Esophagus muscularis mucosa (tissue), 4 donors: Measurements from ENCODE around the gene SCGB3A1. TPM values are rescaled to one million over a fixed set of nuclear protein-coding genes. Genes with fewer than 3 reads are reported as not detected.

Experiments
- DNase-seq: peaks from one replicate; pipeline ENCODE4 v3.0.0-alpha.2; 2017; ENCODE audit errors: extremely low spot score
- H3K27ac ChIP-seq, 4 donors: fragments of 200-600 bp; sonication (generic); replicated peaks in 1 of 4; 1 replicate in 3 of 4; 2 replicates in 1 of 4; pipeline ENCODE4 v1.5.1; 2016 to 2019; ENCODE audit warnings: mild to moderate bottlenecking in 1 of 4
- H3K27me3 ChIP-seq, 4 donors: fragments of 200-600 bp; sonication (generic); one replicate each; pipeline versions ENCODE4 v1.5.1 to v1.6.0; 2016 to 2019
- H3K36me3 ChIP-seq, 4 donors: fragments of 200-600 bp; sonication (generic); one replicate each; pipeline ENCODE4 v1.5.1; 2016 to 2019
- H3K4me1 ChIP-seq, 4 donors: fragments of 200-600 bp; sonication (generic); one replicate each; pipeline ENCODE4 v1.5.1; 2016 to 2019
- H3K4me3 ChIP-seq, 4 donors: fragments of 200-600 bp; sonication (generic); 1 replicate in 2 of 4; 2 replicates in 2 of 4; pipeline ENCODE4 v1.5.1; 2016 to 2019; ENCODE audit warnings: mild to moderate bottlenecking in 4 of 4, moderate library complexity in 1 of 4
- H3K9me3 ChIP-seq, 4 donors: fragments of 200-600 bp; sonication (generic); 1 replicate in 3 of 4; 2 replicates in 1 of 4; pipeline ENCODE4 v1.5.1; 2016 to 2019
- CTCF ChIP-seq, 3 experiments: fragments of 200-600 bp in 2 of 3; fragments of 450-650 bp in 1 of 3; sonication (generic) in 2 of 3; IDR thresholded peaks; one replicate each; pipeline ENCODE4 v1.5.1; 2017 to 2019; ENCODE audit warnings: antibody characterized with exemption in 3 of 3, mild to moderate bottlenecking in 2 of 3, moderate library complexity in 1 of 3
- EP300 ChIP-seq: sonication (generic); formaldehyde crosslinking; IDR thresholded peaks from one replicate; pipeline ENCODE4 v1.6.1; 2017; ENCODE audit warnings: antibody characterized with exemption
- POLR2A ChIP-seq: fragments of 450-650 bp; IDR thresholded peaks from one replicate; pipeline ENCODE4 v1.6.1; 2017; ENCODE audit warnings: antibody characterized with exemption, moderate library complexity, mild to moderate bottlenecking, low read depth
- POLR2AphosphoS5 ChIP-seq, 2 donors: sonication (generic); formaldehyde crosslinking; IDR thresholded peaks; one replicate each; pipeline ENCODE4 v1.6.1; 2017; ENCODE audit warnings: antibody characterized with exemption in 2 of 2
- WGBS: methylation state at CpG from one replicate; pipeline ENCODE4 v1.1.5; 2018; 5-methylcytosine and 5-hydroxymethylcytosine counted together
- intact Hi-C: fragments of 100-400 bp; cut with DNase I; formaldehyde crosslinking; loops from one replicate; pipeline ENCODE4 v1.15.1; 2023
- total RNA-seq, 4 donors: library from RNA; depleted of rRNA; stranded (reverse); fragments of >200 nt; gene quantifications; one replicate each; pipeline versions ENCODE4 v1.1.0 to v1.2.1, GENCODE V29; 2016

Gene SCGB3A1
- total RNA-seq, 4 donors from 2014 or later, result 1.9 to 2.4 TPM; not detected in 2

GRCh38 chr5:180586870-180587269, 4.4 kb downstream of the SCGB3A1 start:
- H3K27me3 ChIP-seq, result peaks cover 0 to 43% (median 17%) of the 10 kb centered on the region in 4 donors
- no peak overlapping the region for H3K4me3 ChIP-seq
- no peak overlapping the region for H3K27ac ChIP-seq
- intact Hi-C loops, result no loop called here
- DNase-seq, result no peak
- 98% methylated on average over 10 of the region's 10 CpGs for WGBS
- TF ChIP-seq EP300 (no peak), POLR2AphosphoS5 (IDR thresholded peaks at IDR 0.05) (no peak), POLR2A (no peak), CTCF (IDR thresholded peaks at IDR 0.05) (no peak)
- peaks cover 0 to 10% (median 8%) of the 10 kb centered on the region in 4 donors for H3K9me3 ChIP-seq
- no peaks in the 10 kb centered on the region for H3K36me3 ChIP-seq
- H3K4me1 ChIP-seq, result peaks cover 15 to 21% (median 19%) of the 10 kb centered on the region in 4 donors

GRCh38 chr5:180586204-180586603, 5.1 kb downstream of the SCGB3A1 start:
- no peak overlapping the region for H3K27ac ChIP-seq
- H3K4me1 ChIP-seq, result peaks cover 10 to 15% (median 13%) of the 10 kb centered on the region in 4 donors
- H3K36me3 ChIP-seq, result no peaks in the 10 kb centered on the region
- no peak for DNase-seq
- TF ChIP-seq POLR2AphosphoS5 (IDR thresholded peaks at IDR 0.05) (no peak), CTCF (IDR thresholded peaks at IDR 0.05) (no peak), EP300 (no peak), POLR2A (no peak)
- H3K4me3 ChIP-seq, result no peak overlapping the region
- 94% methylated on average over 3 of the region's 3 CpGs for WGBS
- peaks cover 0 to 36% (median 13%) of the 10 kb centered on the region in 4 donors for H3K27me3 ChIP-seq
- intact Hi-C loops, result no loop called here
- H3K9me3 ChIP-seq, result peaks cover 0 to 10% (median 8%) of the 10 kb centered on the region in 4 donors

GRCh38 chr5:180583738-180584137, 7.6 kb downstream of the SCGB3A1 start:
- peaks cover 0 to 10% (median 8%) of the 10 kb centered on the region in 4 donors for H3K9me3 ChIP-seq
- H3K4me3 ChIP-seq, result no peak overlapping the region
- intact Hi-C loops, result no loop called here
- no peaks in the 10 kb centered on the region for H3K36me3 ChIP-seq
- no peaks in the 10 kb centered on the region for H3K4me1 ChIP-seq
- TF ChIP-seq EP300 (no peak), POLR2AphosphoS5 (IDR thresholded peaks at IDR 0.05) (no peak), CTCF (IDR thresholded peaks at IDR 0.05) (no peak), POLR2A (no peak)
- peaks cover 0 to 11% (median 0%) of the 10 kb centered on the region in 4 donors for H3K27me3 ChIP-seq
- no peak for DNase-seq
- 73% methylated on average over 2 of the region's 2 CpGs for WGBS
- H3K27ac ChIP-seq, result no peak overlapping the region

GRCh38 chr5:180580681-180581080, 10.6 kb downstream of the SCGB3A1 start:
- intact Hi-C loops, result no loop called here
- no peaks in the 10 kb centered on the region for H3K27me3 ChIP-seq
- 84% methylated on average over 6 of the region's 6 CpGs for WGBS

More at GRCh38 chr5:180580681-180581080, 10.6 kb downstream of the SCGB3A1 start:
- no peak overlapping the region for H3K4me3 ChIP-seq
- no peak overlapping the region for H3K27ac ChIP-seq
- TF ChIP-seq CTCF (IDR thresholded peaks at IDR 0.05) (no peak), POLR2A (no peak), EP300 (no peak), POLR2AphosphoS5 (IDR thresholded peaks at IDR 0.05) (no peak)
- DNase-seq, result no peak
- peaks cover 4 to 23% (median 8%) of the 10 kb centered on the region in 4 donors for H3K36me3 ChIP-seq
- H3K9me3 ChIP-seq, result peaks cover 0 to 7% (median 5%) of the 10 kb centered on the region in 4 donors
- no peaks in the 10 kb centered on the region for H3K4me1 ChIP-seq
